Lower leg skin (tissue), 3 donors: ENCODE results near the gene RPL29.

Experiments
- CTCF ChIP-seq, 3 donors: fragments of 450-650 bp; IDR thresholded peaks; one replicate each; pipeline ENCODE4 v1.5.1; 2016; ENCODE audit warnings: antibody characterized with exemption in 3 of 3, mild to moderate bottlenecking in 3 of 3, moderate library complexity in 2 of 3
- POLR2A ChIP-seq, 2 donors: fragments of 450-650 bp; IDR thresholded peaks; one replicate each; pipeline ENCODE4 v1.6.1; 2016 to 2017; ENCODE audit warnings: antibody characterized with exemption in 2 of 2, mild to moderate bottlenecking in 1 of 2, moderate library complexity in 1 of 2

- TF ChIP-seq CTCF (IDR thresholded peaks at IDR 0.05) = no peak
- TF ChIP-seq POLR2A (IDR thresholded peaks at IDR 0.05) = no peak
These were observed 19.9 kb upstream of the RPL29 start for GRCh38 chr3:52015438-52016228.
